ENCODE measurements around the gene DISC1. TPM values are rescaled to one million over a fixed set of nuclear protein-coding genes. Genes with fewer than 3 reads are reported as not detected.
"Not testable (repeated sequence)": the region's sequence is repeated elsewhere in the genome, so short reads cannot be mapped to it uniquely, and the experiment has no call there.

Gene DISC1
- total RNA-seq, 1 donor from 2014 or later: 12.5 TPM

DNA sequence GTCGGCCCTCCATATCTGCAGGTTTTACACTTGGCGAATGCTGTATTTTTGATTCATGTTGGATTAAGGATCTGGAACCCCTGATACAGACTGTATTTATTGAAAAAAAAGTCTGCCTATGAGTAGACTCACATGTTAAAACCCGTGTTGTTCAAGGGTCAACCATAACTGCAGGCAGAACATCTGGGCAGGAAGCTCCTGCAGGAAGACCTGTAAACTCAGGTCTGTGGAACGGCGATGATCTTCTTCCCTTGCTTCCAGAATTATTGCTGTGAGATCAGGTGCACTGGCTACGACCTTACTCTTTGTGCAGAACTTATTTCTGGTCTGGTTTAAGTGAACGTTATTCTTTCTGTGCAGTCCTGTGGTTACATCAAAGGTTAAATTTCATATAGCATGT lies 96.6 kb downstream of the DISC1 start:
- Histone ChIP-seq H3K27ac (ENCODE audit: low read depth, low read length) (no peak overlapping the region), H3K36me3 (ENCODE audit: control insufficient read depth in 3 of 3, insufficient read depth in 3 of 3, low read length in 3 of 3) (no peaks in the 10 kb centered on the region), H3K27me3 (ENCODE audit: control insufficient read depth in 3 of 3, insufficient read depth in 3 of 3, low read length in 3 of 3) (no peaks in the 10 kb centered on the region), H3K4me3 (ENCODE audit: low read length in 3 of 3) (no peak overlapping the region), H3K4me1 (ENCODE audit: control insufficient read depth in 3 of 3, insufficient read depth in 3 of 3, low read length in 3 of 3) (no peaks in the 10 kb centered on the region), H3K9ac (ENCODE audit: low read depth in 1 of 3, low read length in 3 of 3) (no peak overlapping the region), H3K9me3 (ENCODE audit: control insufficient read depth in 3 of 3, low read length in 3 of 3) (no peaks in the 10 kb centered on the region)

DNA sequence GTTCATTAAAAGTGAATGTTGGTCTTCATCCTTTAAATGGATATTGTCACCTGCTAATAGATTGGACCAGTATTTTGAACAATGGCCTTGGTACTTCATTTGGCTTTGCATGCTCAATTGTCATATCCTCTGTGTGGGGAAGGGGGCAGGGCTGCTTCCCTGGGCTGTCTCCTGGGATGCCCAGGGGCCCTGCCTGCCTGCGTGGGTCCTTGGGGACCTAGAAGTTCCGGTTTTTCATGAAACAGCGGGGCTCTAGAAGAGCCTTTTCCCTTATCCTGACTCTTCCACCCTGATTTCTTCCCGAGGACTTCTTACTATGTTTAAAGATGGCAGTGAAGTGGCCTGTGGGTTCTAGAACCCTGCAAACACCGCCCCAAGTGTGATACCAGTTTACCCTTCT lies 97.5 kb downstream of the DISC1 start:
- H3K36me3 ChIP-seq (ENCODE audit: control insufficient read depth in 3 of 3, insufficient read depth in 3 of 3, low read length in 3 of 3): no peaks in the 10 kb centered on the region
- H3K27me3 ChIP-seq (ENCODE audit: control insufficient read depth in 3 of 3, insufficient read depth in 3 of 3, low read length in 3 of 3): no peaks in the 10 kb centered on the region
- H3K9me3 ChIP-seq (ENCODE audit: control insufficient read depth in 3 of 3, low read length in 3 of 3): no peaks in the 10 kb centered on the region
- no peaks in the 10 kb centered on the region for H3K4me1 ChIP-seq (ENCODE audit: control insufficient read depth in 3 of 3, insufficient read depth in 3 of 3, low read length in 3 of 3)
- no peak overlapping the region for H3K27ac ChIP-seq (ENCODE audit: low read depth, low read length)
- no peak overlapping the region for H3K4me3 ChIP-seq (ENCODE audit: low read length in 3 of 3)
- H3K9ac ChIP-seq (ENCODE audit: low read depth in 1 of 3, low read length in 3 of 3): no peak overlapping the region

DNA sequence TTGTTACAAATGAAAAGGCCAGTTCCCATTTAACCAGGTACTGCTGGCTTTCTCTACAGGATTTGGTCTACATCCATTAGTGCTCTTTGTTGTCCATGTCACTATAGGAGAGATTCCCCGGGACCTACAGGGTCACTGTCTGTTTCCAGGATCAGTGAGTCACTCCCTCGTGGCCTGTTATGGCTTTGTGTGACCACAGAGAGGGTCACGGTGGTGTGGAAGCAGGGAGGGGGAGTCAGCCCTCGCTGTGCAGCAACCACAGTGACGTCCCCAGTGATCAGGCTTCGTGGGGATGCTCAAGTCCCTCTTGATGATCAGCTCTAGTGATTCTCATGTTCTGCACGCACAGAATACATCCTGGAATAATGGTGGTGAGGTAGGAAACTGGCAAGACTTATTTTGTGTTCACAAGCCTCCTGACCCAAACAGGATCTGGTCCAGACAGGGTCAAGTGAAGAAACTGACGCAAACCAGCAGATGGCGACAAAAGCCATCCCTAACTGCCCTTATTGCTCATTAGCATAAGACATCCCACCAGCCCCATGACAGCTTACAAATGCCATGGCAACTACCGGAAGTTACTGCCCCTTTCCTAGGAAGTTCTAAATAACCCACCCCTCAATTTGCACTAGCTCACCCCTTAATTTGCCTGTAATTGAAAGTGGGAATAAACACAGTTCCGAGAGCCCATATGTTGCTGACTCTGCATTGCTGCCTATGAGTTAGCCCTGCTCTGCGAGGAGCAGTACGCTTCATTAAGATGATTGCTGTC lies 98.5 kb downstream of the DISC1 start:
- Histone ChIP-seq H3K9me3 (ENCODE audit: control insufficient read depth in 3 of 3, low read length in 3 of 3) (no peaks in the 10 kb centered on the region), H3K4me3 (ENCODE audit: low read length in 3 of 3) (no peak overlapping the region), H3K27ac (ENCODE audit: low read depth, low read length) (no peak overlapping the region), H3K27me3 (ENCODE audit: control insufficient read depth in 3 of 3, insufficient read depth in 3 of 3, low read length in 3 of 3) (no peaks in the 10 kb centered on the region), H3K9ac (ENCODE audit: low read depth in 1 of 3, low read length in 3 of 3) (no peak overlapping the region), H3K4me1 (ENCODE audit: control insufficient read depth in 3 of 3, insufficient read depth in 3 of 3, low read length in 3 of 3) (no peaks in the 10 kb centered on the region), H3K36me3 (ENCODE audit: control insufficient read depth in 3 of 3, insufficient read depth in 3 of 3, low read length in 3 of 3) (no peaks in the 10 kb centered on the region)

DNA sequence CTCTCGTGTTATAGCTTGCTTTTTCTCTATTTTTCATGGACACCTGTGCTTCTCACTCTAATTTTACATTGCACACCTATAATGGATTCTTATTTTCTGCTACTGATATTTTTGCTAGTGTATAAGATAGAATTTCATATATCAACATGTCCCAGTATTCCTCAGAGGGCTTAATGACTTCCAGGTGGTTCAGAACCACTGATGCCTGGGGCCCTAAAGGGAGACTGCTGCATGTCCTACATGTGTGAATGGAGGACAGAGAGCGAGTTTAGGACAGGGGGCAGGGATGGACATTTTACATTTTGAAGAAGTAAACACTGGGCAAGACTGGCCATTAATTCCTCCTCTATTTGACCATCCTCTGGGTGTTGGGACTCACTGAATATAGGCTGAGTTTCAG lies 100.6 kb downstream of the DISC1 start:
- H3K27me3 ChIP-seq (ENCODE audit: control insufficient read depth in 3 of 3, insufficient read depth in 3 of 3, low read length in 3 of 3): no peaks in the 10 kb centered on the region
- no peak overlapping the region for H3K4me3 ChIP-seq (ENCODE audit: low read length in 3 of 3)
- H3K9me3 ChIP-seq (ENCODE audit: control insufficient read depth in 3 of 3, low read length in 3 of 3): no peaks in the 10 kb centered on the region
- no peak overlapping the region for H3K9ac ChIP-seq (ENCODE audit: low read depth in 1 of 3, low read length in 3 of 3)
- H3K36me3 ChIP-seq (ENCODE audit: control insufficient read depth in 3 of 3, insufficient read depth in 3 of 3, low read length in 3 of 3): no peaks in the 10 kb centered on the region
- no peak overlapping the region for H3K27ac ChIP-seq (ENCODE audit: low read depth, low read length)
- no peaks in the 10 kb centered on the region for H3K4me1 ChIP-seq (ENCODE audit: control insufficient read depth in 3 of 3, insufficient read depth in 3 of 3, low read length in 3 of 3)

DNA sequence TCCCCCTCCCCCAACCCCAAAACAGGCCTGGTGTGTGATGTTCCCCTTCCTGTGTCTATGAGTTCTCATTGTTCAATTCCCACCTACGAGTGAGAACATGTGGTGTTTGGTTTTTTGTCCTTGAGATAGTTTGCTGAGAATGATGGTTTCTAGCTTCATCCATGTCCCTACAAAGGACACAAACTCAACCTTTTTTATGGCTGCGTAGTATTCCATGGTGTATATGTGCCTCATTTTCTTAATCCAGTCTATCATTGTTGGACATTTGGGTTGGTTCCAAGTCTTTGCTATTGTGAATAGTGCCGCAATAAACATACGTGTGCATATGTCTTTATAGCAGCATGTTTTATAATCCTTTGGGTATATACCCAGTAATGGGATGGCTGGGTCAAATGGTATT lies 102.4 kb downstream of the DISC1 start:
- not testable (repeated sequence) for H3K27me3 ChIP-seq (ENCODE audit: control insufficient read depth in 3 of 3, insufficient read depth in 3 of 3, low read length in 3 of 3); H3K9me3 ChIP-seq (ENCODE audit: control insufficient read depth in 3 of 3, low read length in 3 of 3); H3K36me3 ChIP-seq (ENCODE audit: control insufficient read depth in 3 of 3, insufficient read depth in 3 of 3, low read length in 3 of 3); H3K27ac ChIP-seq (ENCODE audit: low read depth, low read length); H3K4me3 ChIP-seq (ENCODE audit: low read length in 3 of 3); H3K9ac ChIP-seq (ENCODE audit: low read depth in 1 of 3, low read length in 3 of 3); H3K4me1 ChIP-seq (ENCODE audit: control insufficient read depth in 3 of 3, insufficient read depth in 3 of 3, low read length in 3 of 3)

DNA sequence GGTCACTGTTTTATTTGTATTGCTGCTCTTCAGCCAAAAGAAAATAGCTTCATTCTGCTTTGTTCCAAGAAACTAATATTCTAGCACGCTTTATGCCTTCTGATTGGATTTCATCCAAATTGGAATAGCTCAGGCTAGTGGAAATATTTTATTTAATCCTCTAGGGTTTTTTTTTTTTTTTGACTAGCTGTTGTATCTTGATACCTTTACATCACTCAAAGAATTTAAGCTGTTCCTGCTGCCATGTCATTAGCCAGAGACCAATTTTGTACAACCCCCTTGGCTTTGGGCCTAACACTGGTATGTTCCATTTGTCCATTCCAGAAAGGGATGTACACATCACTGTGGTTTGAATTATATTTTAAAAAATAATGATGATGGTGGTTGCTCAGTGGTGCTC lies 103.0 kb downstream of the DISC1 start:
- Histone ChIP-seq H3K9me3 (ENCODE audit: control insufficient read depth in 3 of 3, low read length in 3 of 3) (no peaks in the 10 kb centered on the region), H3K36me3 (ENCODE audit: control insufficient read depth in 3 of 3, insufficient read depth in 3 of 3, low read length in 3 of 3) (no peaks in the 10 kb centered on the region), H3K4me1 (ENCODE audit: control insufficient read depth in 3 of 3, insufficient read depth in 3 of 3, low read length in 3 of 3) (no peaks in the 10 kb centered on the region), H3K9ac (ENCODE audit: low read depth in 1 of 3, low read length in 3 of 3) (no peak overlapping the region), H3K4me3 (ENCODE audit: low read length in 3 of 3) (no peak overlapping the region), H3K27me3 (ENCODE audit: control insufficient read depth in 3 of 3, insufficient read depth in 3 of 3, low read length in 3 of 3) (no peaks in the 10 kb centered on the region), H3K27ac (ENCODE audit: low read depth, low read length) (no peak overlapping the region)

DNA sequence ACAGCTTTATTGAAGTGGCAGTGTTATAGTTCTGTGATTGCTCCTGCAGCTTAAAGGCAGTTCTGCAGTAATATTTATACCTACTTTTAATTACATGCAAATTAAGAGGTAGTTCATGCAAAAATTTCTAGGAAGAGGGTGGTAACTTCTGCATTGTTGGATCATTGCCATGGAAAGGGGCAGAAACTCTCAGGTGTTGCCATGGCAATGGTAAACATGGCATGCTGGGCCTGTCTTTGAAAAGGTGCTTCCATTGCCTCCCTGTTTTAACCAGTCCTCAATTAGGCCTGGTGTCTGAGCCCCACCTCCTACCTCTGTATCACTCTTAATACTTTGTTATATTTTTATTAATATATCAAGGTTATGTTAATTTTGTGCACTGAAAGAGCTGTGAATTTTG lies 104.7 kb downstream of the DISC1 start:
- Histone ChIP-seq H3K9me3 (ENCODE audit: control insufficient read depth in 3 of 3, low read length in 3 of 3) (no peaks in the 10 kb centered on the region), H3K4me3 (ENCODE audit: low read length in 3 of 3) (no peak overlapping the region), H3K27me3 (ENCODE audit: control insufficient read depth in 3 of 3, insufficient read depth in 3 of 3, low read length in 3 of 3) (no peaks in the 10 kb centered on the region), H3K36me3 (ENCODE audit: control insufficient read depth in 3 of 3, insufficient read depth in 3 of 3, low read length in 3 of 3) (no peaks in the 10 kb centered on the region), H3K4me1 (ENCODE audit: control insufficient read depth in 3 of 3, insufficient read depth in 3 of 3, low read length in 3 of 3) (no peaks in the 10 kb centered on the region), H3K27ac (ENCODE audit: low read depth, low read length) (no peak overlapping the region), H3K9ac (ENCODE audit: low read depth in 1 of 3, low read length in 3 of 3) (no peak overlapping the region)

DNA sequence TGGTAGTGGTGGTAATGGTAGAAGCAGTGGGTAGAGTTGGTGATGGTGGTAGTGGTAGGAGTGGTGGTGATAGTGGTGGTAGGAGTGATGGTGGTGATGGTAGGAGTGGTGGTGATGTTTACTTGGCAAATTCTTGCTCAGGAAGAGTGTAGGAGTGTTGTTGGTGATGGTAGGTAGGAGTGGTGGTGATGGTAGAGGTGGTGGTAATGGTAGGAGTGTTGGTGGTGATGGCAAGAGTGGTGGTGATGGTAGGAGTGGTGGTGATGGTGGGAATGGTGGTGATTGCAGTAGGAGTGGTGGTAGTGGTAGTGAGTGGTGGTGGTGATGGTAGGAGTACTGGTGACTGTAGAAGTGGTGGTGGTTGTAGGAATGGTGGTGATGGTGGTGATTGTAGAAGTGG lies 106.5 kb downstream of the DISC1 start:
- Histone ChIP-seq H3K4me1 (ENCODE audit: control insufficient read depth in 3 of 3, insufficient read depth in 3 of 3, low read length in 3 of 3) (no peaks in the 10 kb centered on the region), H3K4me3 (ENCODE audit: low read length in 3 of 3) (no peak overlapping the region), H3K27me3 (ENCODE audit: control insufficient read depth in 3 of 3, insufficient read depth in 3 of 3, low read length in 3 of 3) (no peaks in the 10 kb centered on the region), H3K27ac (ENCODE audit: low read depth, low read length) (no peak overlapping the region), H3K9ac (ENCODE audit: low read depth in 1 of 3, low read length in 3 of 3) (no peak overlapping the region), H3K9me3 (ENCODE audit: control insufficient read depth in 3 of 3, low read length in 3 of 3) (no peaks in the 10 kb centered on the region), H3K36me3 (ENCODE audit: control insufficient read depth in 3 of 3, insufficient read depth in 3 of 3, low read length in 3 of 3) (no peaks in the 10 kb centered on the region)

DNA sequence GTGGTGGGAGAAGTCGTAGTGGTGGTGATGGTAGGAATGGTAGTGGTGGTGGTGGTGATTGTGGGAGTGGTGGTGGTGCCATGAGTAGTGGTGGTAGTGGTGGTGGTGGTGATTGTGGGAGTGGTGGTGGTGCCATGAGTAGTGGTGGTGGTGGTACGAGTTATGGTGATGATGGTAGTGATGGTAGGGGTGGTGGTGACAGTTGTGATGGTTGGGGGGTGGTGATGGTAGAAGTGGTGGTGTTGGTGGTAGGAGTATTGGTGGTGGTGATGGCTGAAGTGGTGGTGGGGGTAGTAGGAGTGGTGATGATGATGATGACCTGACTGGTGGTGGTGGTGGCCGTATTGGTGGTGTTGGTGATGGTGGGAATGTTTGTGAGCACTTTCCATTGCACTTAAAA lies 107.1 kb downstream of the DISC1 start:
- Histone ChIP-seq H3K4me1 (ENCODE audit: control insufficient read depth in 3 of 3, insufficient read depth in 3 of 3, low read length in 3 of 3) (no peaks in the 10 kb centered on the region), H3K27ac (ENCODE audit: low read depth, low read length) (no peak overlapping the region), H3K4me3 (ENCODE audit: low read length in 3 of 3) (no peak overlapping the region), H3K27me3 (ENCODE audit: control insufficient read depth in 3 of 3, insufficient read depth in 3 of 3, low read length in 3 of 3) (no peaks in the 10 kb centered on the region), H3K36me3 (ENCODE audit: control insufficient read depth in 3 of 3, insufficient read depth in 3 of 3, low read length in 3 of 3) (no peaks in the 10 kb centered on the region), H3K9ac (ENCODE audit: low read depth in 1 of 3, low read length in 3 of 3) (no peak overlapping the region), H3K9me3 (ENCODE audit: control insufficient read depth in 3 of 3, low read length in 3 of 3) (no peaks in the 10 kb centered on the region)

DNA sequence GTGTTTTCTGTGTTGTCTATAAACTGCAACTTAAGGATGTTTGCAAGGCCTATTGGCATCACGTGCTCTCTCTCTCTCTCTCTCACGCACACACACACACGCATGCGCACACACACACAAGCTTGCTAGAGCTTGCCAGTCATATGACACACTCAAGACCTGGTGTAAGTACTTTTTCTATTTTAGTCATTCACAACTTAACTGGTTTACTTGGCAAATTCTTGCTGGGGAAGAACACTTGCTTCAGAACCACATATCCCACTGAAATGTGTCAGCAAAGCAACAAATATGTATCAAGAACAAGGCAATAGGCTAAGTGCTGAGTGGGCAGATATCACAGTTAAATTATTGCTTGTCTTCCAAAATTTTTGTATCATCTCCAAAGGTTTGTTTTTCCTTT lies 107.8 kb downstream of the DISC1 start:
- Histone ChIP-seq H3K9me3 (ENCODE audit: control insufficient read depth in 3 of 3, low read length in 3 of 3) (no peaks in the 10 kb centered on the region), H3K27me3 (ENCODE audit: control insufficient read depth in 3 of 3, insufficient read depth in 3 of 3, low read length in 3 of 3) (no peaks in the 10 kb centered on the region), H3K27ac (ENCODE audit: low read depth, low read length) (no peak overlapping the region), H3K36me3 (ENCODE audit: control insufficient read depth in 3 of 3, insufficient read depth in 3 of 3, low read length in 3 of 3) (no peaks in the 10 kb centered on the region), H3K4me3 (ENCODE audit: low read length in 3 of 3) (no peak overlapping the region), H3K9ac (ENCODE audit: low read depth in 1 of 3, low read length in 3 of 3) (no peak overlapping the region), H3K4me1 (ENCODE audit: control insufficient read depth in 3 of 3, insufficient read depth in 3 of 3, low read length in 3 of 3) (no peaks in the 10 kb centered on the region)
